ACC112 (cell line): ENCODE measurements around the gene CD63.
A peak's percentile ranks its signal among the peaks of the same experiment; 100 is the strongest.

Source experiments
- H2AFZ ChIP-seq: fragments of 200-600 bp; sonication (generic); one replicate; pipeline ENCODE4 v1.6.0; 2017; ENCODE audit warnings: antibody characterized with exemption, low read length; ENCODE audit not compliant: unreplicated experiment
- H3K27ac ChIP-seq: fragments of 200-600 bp; sonication (generic); 2 replicates; pipeline ENCODE4 v1.5.1; 2014; ENCODE audit warnings: low read depth, mild to moderate bottlenecking, antibody characterized with exemption, low read length, moderate library complexity
- H3K27me3 ChIP-seq: fragments of 200-600 bp; sonication (generic); 2 replicates; pipeline ENCODE4 v1.6.1; 2014; ENCODE audit warnings: mild to moderate bottlenecking, antibody characterized with exemption, low read length, moderate library complexity, mixed read lengths; ENCODE audit not compliant: insufficient read depth
- H3K36me3 ChIP-seq: fragments of 200-600 bp; sonication (generic); 2 replicates; pipeline ENCODE4 v1.6.1; 2016; ENCODE audit warnings: mild to moderate bottlenecking, antibody characterized with exemption, low read length, moderate library complexity, mixed read lengths; ENCODE audit not compliant: insufficient read depth
- H3K4me1 ChIP-seq: fragments of 200-600 bp; sonication (generic); one replicate; pipeline ENCODE4 v1.6.1; 2016; ENCODE audit warnings: low read length, mixed read lengths; ENCODE audit not compliant: insufficient read depth, unreplicated experiment, control insufficient read depth
- H3K4me3 ChIP-seq: fragments of 200-600 bp; sonication (generic); 2 replicates; pipeline ENCODE4 v1.5.1; 2014; ENCODE audit warnings: mild to moderate bottlenecking, low read depth, low read length
- H3K79me2 ChIP-seq: fragments of 200-600 bp; sonication (generic); one replicate; pipeline ENCODE4 v1.6.0; 2016; ENCODE audit warnings: low read length; ENCODE audit not compliant: control insufficient read depth, unreplicated experiment, insufficient read depth

The CD63 gene

DNA sequence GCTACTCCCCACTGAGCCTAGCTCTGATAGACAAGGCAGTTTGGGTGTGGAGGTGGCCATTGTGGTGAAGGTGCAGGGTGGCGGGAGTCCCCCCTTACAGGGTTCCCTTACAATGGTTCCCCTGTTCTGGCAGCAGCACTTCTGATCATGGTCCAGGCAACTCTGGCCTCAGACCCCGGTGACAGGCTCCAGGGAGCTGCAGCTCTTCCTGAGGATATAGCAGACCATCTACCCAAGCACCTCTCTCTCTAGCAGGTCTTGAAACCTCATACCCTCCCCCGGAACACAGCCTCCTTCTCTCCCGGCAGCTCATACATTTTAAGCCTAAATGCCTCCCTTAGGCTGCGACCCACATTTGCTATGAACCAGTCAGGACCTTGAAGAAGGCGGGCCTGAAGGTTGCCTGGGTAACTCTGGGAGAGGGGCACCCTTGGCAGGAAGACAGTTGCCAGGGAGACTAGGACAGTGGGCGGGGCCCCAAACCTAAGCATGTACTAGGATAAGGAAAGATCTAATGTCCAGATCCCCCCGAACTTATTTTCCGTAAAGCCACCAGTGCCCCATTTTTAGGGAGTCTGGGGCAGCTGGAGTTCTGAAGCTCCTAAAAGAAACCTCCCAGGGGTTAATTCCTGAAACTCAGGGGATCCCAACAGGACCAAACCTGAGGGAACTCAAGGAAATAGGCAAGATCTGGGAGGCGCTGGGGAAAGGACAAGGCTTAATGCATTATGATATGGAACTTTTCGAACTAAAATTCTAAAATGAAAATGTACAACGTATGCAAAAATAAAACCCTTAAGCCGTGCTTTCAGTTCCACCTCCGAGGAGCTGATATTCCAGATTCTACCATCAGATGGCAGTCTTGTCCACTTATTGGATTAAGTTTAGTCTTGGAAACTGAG lies 9.6 kb upstream of the CD63 start:
- H3K4me3 ChIP-seq = peak overlapping the region; percentile 89

DNA sequence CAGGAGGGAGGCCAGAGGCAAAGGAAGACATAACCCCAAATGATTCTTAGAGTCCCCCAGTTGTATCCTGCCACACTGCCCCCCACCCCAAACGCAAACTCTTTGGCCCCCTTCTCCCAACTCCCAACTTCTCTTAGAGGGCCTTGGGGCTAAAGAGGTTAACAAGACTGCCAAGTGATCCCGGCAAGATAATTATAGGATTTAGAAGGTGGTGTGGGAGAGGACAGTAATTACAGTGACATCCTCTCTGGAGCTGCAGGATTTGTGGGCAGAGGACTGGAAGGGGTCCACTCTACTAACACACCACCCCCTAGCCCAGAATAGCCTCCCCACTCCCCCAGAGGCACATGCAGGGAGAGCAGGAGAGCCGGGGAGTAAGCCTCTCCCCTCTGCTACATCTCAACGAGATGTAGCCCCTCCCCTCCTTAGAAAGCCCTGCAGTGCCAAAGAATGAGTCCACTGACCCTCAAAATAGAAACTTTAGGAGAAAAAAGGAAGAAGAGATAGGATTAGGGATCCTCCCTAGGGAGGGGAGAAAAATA lies 8.8 kb upstream of the CD63 start:
- Histone ChIP-seq H3K79me2 (no peaks in the 10 kb centered on the region), H3K36me3 (no peaks in the 10 kb centered on the region), H3K27ac (peak overlapping the region; percentile 61), H3K4me3 (peak overlapping the region; percentile 89), H3K27me3 (no peaks in the 10 kb centered on the region), H3K4me1 (peaks cover 15% of the 10 kb centered on the region), H2AFZ (peak overlapping the region; percentile 98)

More for the DNA sequence above, 9.6 kb upstream of the CD63 start:
- peak overlapping the region; percentile 98 for H2AFZ ChIP-seq
- peaks cover 16% of the 10 kb centered on the region for H3K4me1 ChIP-seq
- H3K36me3 ChIP-seq = no peaks in the 10 kb centered on the region
- H3K27me3 ChIP-seq = no peaks in the 10 kb centered on the region
- peak overlapping the region; percentile 61 for H3K27ac ChIP-seq
- no peaks in the 10 kb centered on the region for H3K79me2 ChIP-seq

- H3K36me3 ChIP-seq = no peaks in the 10 kb centered on the region
- peaks cover 3% of the 10 kb centered on the region for H3K79me2 ChIP-seq
- H3K4me3 ChIP-seq = peak overlapping the region; percentile 89; the same call in 1 of the 2 replicates
- no peaks in the 10 kb centered on the region for H3K27me3 ChIP-seq
- H2AFZ ChIP-seq = no peak overlapping the region
- peaks cover 17% of the 10 kb centered on the region for H3K4me1 ChIP-seq
- H3K27ac ChIP-seq = no peak overlapping the region
Observed at GRCh38 chr12:55736780-55737580, 8.2 kb upstream of the CD63 start.

- Histone ChIP-seq H3K27ac (no peak overlapping the region), H3K79me2 (peaks cover 3% of the 10 kb centered on the region), H3K4me1 (peaks cover 17% of the 10 kb centered on the region), H2AFZ (no peak overlapping the region), H3K4me3 (no peak overlapping the region), H3K36me3 (no peaks in the 10 kb centered on the region), H3K27me3 (no peaks in the 10 kb centered on the region)
Observed at GRCh38 chr12:55736076-55736475, 7.3 kb upstream of the CD63 start.

DNA sequence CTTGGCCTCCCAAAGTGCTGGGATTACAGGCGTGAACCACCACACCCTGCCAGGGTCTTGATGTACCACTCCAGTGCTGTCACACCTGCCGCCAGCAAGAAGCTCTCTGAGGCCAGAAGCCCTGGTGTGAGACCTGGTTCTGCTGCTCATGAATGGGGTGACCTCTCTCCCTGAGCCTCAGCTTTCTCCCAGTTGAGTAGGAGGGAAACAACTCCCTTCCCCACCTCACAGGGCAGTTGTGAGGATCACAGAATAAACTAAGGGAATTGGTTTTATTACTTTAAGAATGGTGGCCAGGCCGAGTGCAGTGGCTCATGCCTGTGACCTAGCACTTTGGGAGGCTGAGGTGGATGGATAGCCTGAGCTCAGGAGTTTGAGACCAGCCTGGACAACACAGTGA lies 5.8 kb upstream of the CD63 start:
- H3K36me3 ChIP-seq = no peaks in the 10 kb centered on the region
- no peak overlapping the region for H2AFZ ChIP-seq
- H3K4me3 ChIP-seq = no peak overlapping the region
- peaks cover 24% of the 10 kb centered on the region for H3K4me1 ChIP-seq
- H3K27me3 ChIP-seq = no peaks in the 10 kb centered on the region
- peaks cover 16% of the 10 kb centered on the region for H3K79me2 ChIP-seq
- no peak overlapping the region for H3K27ac ChIP-seq

DNA sequence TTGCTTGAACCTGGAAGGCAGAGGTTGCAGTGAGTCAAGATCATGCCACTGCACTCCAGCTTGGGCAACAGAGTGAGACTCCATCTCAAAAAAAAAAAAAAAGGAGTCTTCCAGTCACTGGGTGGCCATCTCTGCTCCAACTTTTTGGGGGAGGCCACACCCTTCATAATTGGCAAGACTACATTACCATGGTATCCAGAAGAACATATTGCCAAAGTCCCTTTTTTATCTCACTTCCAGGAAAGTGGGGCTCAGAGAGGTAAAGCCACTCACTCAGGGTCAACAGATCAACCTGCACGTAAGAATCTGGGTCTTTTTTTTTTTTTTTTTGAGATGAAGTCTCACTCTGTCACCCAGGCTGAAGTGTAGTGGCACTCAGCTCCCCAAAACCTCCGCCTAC lies 5.0 kb upstream of the CD63 start:
- no peak overlapping the region for H3K4me3 ChIP-seq
- peaks cover 16% of the 10 kb centered on the region for H3K79me2 ChIP-seq
- no peak overlapping the region for H3K27ac ChIP-seq
- no peaks in the 10 kb centered on the region for H3K36me3 ChIP-seq
- H2AFZ ChIP-seq = no peak overlapping the region
- H3K27me3 ChIP-seq = no peaks in the 10 kb centered on the region
- peaks cover 24% of the 10 kb centered on the region for H3K4me1 ChIP-seq

DNA sequence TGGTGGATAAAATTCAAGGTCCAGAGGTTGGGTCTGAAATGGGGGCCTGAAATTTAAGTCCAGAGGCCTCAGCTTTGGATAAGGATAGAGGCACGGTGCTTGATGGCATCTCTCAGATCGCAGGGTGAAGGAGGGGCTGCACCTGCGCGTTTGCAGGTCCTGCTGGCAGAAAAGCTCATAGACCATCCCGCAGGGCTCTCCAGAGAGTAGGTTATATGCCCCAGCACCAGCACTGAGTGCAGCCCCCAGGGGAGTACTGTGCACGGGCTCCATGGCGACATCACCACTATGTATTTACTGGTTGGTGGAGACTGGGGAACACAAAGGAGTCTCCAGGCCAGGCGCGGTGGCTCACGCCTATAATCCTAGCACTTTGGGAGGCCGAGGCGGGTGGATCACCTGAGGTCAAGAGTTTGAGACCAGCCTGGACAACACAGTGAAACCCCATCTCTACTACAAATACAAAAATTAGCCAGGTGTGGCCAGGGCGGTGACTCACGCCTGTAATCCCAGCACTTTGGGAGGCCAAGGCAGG lies 4.3 kb upstream of the CD63 start:
- Histone ChIP-seq H3K27ac (no peak overlapping the region), H2AFZ (no peak overlapping the region), H3K27me3 (no peaks in the 10 kb centered on the region), H3K4me1 (peaks cover 23% of the 10 kb centered on the region), H3K79me2 (peaks cover 23% of the 10 kb centered on the region), H3K36me3 (no peaks in the 10 kb centered on the region), H3K4me3 (no peak overlapping the region)

DNA sequence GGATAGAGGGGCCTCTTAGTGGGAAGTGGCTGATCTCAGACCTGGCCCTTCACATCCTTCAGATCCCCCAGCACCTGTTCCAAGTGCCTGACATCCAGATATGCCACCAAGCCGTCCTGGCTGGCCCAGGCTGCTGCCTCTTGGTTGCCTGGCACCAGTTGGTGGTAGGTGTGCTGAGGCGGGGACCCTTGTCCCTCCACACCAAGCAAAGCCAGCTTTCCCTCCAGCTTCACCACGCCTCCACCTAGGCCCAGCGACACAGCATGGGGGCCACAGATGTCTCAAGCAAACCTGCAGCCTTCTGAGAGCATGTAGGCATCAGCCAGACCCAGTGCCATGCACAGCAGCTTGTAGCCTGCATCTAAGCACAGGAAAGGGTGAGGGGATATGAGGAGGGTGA lies 3.5 kb upstream of the CD63 start:
- Histone ChIP-seq H2AFZ (no peak overlapping the region), H3K4me1 (peaks cover 15% of the 10 kb centered on the region), H3K27ac (no peak overlapping the region), H3K79me2 (peaks cover 31% of the 10 kb centered on the region), H3K27me3 (no peaks in the 10 kb centered on the region), H3K36me3 (peaks cover under 1% of the 10 kb centered on the region; the same call in 1 of the 2 replicates), H3K4me3 (no peak overlapping the region)

DNA sequence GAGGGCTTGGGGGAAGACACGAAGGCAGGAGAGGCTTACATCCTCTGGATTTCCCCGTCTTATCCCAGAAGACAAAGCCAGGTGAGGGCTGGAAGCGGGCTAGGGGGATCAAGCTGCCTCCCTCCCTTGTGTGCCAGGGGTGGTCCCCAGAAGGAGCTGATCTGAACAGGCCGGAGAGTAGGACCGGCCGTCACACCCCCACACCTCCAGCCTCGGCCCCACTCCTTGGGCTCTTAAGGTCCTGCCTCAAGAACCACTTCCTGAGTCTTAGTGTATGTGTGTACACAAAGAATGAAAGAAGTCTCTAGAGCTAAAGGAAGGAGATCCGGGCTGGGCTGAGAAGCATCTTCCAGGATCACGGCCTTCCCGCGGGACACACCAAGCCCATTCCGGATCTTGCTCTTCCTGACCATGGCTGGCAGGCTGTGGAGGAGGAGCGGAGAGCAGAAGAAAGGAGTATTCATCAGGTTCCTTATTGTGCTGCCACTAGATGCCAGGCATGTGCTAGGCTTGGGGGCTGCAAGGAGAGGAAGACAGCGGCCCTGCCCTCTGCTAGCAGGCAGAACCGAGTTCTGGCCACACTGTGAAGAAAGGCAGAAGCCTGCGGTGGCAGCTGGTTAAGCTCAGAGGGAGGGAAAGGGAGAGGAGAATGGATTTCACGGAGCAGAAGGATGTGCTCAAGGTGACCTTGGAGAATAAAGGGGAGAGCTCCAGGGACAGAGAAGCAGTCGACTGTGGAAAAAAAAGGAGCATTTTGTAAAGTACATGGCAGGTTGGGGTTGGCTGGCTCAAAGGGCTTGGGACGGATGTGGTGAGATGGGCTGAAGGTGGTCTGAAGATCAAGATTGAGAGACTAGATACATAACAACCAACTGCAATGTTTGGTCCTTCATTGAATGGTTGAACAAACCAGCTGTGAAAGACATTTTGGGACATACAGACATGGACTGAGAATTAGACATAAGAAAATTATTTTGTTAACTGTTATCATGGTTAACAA lies 1.3 kb upstream of the CD63 start:
- H3K4me1 ChIP-seq = peaks cover 31% of the 10 kb centered on the region

More for the DNA sequence above, 1.3 kb upstream of the CD63 start:
- peaks cover 50% of the 10 kb centered on the region for H3K79me2 ChIP-seq
- peak overlapping the region; percentile 95 for H3K27ac ChIP-seq
- peak overlapping the region; percentile 98 for H3K4me3 ChIP-seq
- H2AFZ ChIP-seq = peak overlapping the region; percentile 52
- peaks cover 18% of the 10 kb centered on the region; the same call in 1 of the 2 replicates for H3K36me3 ChIP-seq
- H3K27me3 ChIP-seq = no peaks in the 10 kb centered on the region
